Ramos (cell line): Measurements from ENCODE around the gene ADAMTSL2.

Source experiments
- in situ Hi-C: fragments of 300-500 bp; cut with MboI; formaldehyde crosslinking; loops from one replicate; pipeline ENCODE4 v1.14.3; 2022; ENCODE audit warnings: low sequenced_read_pairs; ENCODE audit not compliant: unreplicated experiment

ADAMTSL2 gene

GRCh38 chr9:133534346-133535291 lies at the start of gene ADAMTSL2:
ADAMTSL2 (plus strand) TSS chr9:133534704; CDS start chr9:133536713, 2,009 bp downstream.
- in situ Hi-C loops: loop anchor here (5.0 to 10.0 kb wide), 2 partner anchors 183 to 470 kb away; no protein-coding TSS in a partner anchor

DNA sequence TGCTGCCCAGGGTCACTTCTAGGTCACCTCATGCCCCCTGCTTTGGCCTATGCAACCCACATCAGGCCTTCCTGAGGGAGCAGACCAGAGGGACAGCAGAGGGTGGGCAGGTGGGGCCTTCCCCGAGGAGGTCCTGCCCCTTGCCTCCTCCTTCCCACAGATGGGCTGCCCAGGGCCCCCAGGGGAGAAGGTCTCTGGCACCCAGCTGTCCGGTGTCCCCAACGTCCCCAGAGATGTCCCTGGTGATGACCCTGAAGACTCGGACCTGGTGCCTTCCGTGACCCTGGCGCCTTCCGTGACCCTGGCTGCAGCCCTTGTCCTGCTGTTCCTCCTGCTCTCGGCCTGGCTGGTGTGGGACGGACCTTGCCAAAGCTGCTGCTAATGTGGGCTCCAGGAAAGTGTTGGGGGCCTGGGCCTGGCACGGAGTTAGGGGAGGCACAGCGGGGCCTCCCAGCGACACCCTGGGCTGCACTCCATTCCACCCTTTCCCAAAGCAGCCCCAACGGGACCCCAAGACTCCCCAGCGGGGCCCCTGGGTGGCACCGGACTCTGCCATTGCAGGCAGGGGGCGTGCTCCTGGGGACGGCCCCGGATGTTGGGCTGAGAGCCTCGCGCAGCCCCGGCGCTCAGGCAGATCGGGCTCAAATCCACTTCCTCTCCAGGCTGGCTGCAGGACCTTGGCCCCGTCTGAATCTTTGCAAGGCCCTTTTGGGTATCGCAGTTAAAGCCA lies 48.8 kb upstream of the ADAMTSL2 start:
- in situ Hi-C loops: loop anchor here (10.0 kb wide), 1 partner anchor 301 kb away; no protein-coding TSS in a partner anchor

DNA sequence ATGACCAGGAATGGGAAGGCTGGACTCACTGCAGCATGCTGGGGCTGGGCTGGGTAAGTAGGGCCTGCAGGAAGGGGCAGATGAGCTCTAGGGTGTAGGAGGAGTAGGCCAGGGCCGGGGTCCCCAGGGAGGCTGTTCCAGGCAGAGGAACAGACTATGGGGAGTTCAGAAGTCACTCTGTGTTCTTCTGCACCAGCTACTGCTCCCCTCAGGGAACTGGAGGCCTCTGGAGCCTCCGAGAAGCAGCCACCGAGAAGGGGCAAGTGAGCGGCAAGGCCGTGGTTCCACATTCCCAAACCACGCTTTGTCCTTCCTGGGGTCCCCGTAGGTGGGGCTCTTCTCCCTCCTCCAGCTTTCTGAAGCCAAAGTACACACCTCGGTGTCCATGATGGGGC lies 47.2 kb upstream of the ADAMTSL2 start:
- in situ Hi-C loops: loop anchor here (10.0 kb wide), 1 partner anchor 303 kb away; no protein-coding TSS in a partner anchor

DNA sequence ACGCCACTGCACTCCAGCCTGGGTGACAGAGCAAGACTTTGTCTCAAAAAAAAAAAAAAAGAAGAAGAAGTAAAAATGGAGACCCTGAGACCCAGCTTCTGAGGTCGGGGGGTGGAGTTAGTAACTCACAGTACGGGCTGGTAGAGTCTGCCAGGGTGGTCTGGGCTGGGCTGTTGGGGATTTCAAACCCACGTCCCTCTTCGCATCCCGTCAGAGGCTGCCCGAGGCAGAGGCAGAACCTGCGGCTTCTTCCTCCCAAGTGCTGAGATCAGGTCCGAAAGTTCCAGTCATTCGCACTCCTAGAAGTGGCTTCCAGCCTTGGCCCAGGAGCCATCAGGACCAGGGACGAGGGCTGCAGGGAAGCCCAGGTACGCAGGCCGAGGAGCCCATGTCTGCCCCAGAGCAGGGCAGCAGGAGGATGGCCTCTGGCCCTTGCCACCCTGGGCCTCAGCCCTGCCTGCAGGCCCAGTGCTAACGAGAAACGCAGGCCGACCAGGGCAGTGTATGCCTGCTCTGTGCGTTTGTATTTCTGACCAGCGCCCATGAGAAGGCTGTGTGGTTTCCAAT lies 45.7 kb upstream of the ADAMTSL2 start:
- in situ Hi-C loops: loop anchor here (10.0 kb wide), 1 partner anchor 304 kb away; no protein-coding TSS in a partner anchor

GRCh38 chr9:133489253-133490190 lies 45.0 kb upstream of the ADAMTSL2 start:
- in situ Hi-C loops: loop anchor here (10.0 kb wide), 1 partner anchor 305 kb away; no protein-coding TSS in a partner anchor

GRCh38 chr9:133490201-133490681 lies 44.3 kb upstream of the ADAMTSL2 start:
- in situ Hi-C loops: no loop called here

DNA sequence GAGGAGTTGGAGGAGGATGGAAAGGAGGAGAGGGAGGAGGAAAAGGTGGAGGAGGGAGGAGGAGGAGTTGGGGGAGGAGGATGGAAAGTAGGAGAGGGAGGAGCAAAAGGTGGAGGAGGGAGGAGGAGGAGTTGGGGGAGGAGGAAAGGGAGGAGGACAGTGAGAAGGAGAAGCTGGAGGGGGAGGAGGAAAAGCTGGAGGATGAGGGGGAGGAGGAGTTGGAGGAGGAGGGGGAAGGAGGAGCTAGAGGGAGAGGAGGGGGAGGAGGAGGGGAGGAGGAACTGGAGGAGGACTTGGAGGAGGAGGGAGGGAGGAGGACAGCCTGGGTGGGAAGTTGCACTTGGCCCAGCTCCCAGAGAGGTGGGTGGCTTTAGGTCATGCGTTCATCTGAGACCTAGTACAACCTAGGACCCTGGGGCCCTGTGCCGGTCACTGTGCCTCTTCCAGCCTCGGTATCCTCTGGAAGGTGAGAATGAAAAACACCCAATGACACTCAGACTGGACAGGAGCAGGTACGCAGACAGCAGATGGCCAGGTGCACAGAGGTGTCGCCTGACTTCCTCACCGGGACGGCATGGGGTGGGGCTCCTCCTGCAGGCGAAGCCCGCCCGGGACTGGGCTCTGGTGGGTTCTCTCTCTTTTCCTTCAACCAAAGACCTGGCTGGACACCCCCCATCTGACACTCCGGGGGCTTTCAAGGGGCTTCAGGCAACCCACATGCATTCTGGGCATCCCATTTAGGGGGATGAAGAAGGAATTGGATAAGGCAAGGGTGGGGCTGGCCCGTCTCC lies 43.4 kb upstream of the ADAMTSL2 start:
- in situ Hi-C loops: no loop called here

DNA sequence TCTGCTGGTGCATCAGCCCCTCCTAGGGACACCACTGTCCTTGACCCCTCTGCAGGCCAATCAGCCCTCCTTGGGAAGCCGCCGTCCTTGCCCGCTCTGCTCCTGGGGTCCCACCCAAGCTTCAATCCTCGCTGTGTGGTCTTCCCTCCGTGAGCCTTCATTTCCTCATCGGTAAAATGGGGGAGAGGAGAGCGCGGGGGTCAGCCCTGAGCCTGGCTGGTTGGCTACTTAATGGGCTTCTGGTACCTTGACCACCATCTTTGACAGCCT lies 42.9 kb upstream of the ADAMTSL2 start:
- in situ Hi-C loops: no loop called here

DNA sequence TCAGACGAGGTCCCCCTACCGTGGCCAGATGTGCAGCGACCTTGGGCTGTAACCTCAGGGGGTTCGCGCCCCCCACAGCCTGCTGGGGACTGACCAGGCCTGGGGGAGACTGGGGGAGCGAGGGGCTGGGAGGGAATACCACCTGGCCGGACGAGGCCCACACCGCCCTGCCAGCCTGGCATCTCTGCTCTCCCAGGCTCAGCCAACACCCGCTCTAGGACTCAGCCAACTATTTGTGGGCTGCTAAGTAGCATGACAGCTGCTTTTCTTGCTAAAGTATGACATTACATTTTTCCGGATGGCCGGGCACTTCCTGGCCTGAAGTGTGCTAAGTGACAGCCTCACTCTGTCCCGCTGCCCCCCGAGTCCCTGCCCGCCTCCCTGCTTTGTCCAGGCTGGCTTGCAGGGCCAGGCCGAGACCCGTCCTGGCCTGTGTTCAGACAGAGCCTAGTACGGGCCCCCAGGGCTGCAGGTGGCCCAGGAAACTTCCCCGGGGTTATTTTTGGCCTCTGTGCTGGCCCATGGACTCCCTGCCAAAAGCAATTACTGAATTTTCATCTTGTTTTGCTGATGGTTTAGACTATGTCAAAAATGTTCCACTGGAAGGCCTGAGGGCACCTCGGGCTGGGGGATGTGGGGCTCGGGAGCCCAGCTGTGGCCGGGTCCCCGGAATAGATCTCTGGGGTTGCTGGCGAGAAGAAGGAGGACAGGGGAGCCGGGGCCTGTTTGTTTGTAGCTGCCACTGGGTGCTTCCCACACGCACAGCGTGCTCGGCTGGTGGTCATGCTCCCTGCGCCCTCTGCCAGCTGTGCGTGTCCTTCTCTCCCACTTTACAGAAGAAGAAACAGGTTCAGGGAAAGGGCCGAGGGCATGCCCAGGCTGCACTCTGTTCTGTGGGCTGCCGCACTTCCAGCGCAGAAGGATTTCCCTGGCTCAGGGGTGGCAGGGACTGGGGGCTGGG lies 42.2 kb upstream of the ADAMTSL2 start:
- in situ Hi-C loops: no loop called here

GRCh38 chr9:133493428-133493827 lies 41.1 kb upstream of the ADAMTSL2 start:
- in situ Hi-C loops: no loop called here

GRCh38 chr9:133493845-133494540 lies 40.5 kb upstream of the ADAMTSL2 start:
- in situ Hi-C loops: no loop called here

DNA sequence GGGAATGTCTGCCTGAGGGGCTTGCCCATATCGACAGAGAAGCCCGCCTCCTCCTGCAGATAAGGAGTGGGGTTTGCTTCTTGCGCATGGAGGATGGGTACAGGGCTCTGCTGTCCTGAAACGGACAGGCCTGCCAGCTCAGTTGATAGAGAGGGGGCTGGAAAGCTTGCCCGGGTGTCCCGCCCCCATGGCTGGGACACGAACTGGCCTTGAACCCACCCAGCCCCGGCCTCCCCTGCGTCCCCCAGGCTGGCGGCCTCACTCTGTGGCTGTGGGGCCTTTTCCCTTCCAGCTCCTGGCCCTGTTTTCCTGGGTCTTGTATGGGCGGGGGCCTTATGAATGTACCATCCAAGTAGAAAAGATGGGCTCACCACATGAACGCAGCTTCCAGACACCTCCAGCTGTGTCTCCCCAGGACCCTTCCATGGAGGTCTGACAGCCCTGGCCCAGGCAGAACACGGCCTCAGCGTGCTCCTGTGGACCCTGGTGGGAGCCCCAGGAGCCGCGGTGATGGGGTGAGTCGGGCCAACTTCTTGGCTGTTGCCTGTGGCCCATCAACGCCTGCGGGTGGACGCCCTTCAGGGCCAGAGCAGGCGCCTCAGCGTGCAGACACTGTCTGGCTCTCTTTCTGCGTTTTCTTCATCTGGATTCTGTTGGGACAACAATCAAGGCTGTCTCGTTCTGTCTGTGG lies 39.7 kb upstream of the ADAMTSL2 start:
- in situ Hi-C loops: no loop called here

DNA sequence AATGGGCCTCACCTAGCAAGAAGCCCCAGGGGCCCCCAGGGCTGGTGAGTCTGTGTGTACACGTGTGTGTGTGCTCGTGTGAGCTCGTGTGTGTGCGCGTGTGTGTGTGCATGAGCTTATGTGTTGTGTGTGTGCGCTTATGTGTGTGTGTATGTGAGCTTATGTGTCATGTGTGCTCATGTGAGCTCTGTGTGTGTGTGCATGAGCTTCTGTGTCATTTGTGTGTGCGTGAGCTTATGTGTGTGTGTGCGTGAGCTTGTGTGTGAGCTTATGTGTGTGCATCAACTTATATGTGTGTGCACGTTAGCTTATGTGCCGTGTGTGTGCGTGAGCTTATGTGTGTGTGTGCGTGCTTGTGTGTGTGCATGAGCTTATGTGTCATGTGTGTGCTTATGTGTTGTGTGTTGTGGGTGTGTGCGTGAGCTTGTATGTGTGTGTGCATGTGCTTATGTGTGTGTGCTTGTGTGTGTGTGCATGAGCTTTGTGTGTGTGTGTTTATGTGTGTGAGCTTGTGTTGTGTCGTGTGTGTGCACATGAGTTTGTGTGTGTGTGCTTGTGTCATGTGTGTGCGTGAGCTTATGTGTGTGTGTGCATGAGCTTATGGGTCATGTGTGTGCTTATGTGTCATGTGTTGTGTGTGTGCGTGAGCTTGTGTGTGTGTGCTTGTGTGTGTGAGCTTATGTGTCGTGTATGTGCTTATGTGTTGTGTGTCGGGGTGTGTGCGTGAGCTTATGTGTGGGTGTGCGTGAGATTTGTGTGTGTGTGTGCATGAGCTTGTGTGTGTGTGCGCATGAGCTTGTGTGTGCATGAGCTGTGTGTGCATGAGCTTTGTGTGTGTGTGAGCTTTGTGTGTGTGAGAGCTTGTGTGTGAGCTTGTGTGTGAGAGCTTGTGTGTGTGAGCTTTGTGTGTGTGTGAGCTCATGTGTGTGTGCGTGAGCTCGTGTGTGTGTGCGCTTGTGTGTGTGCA lies 38.9 kb upstream of the ADAMTSL2 start:
- in situ Hi-C loops: no loop called here

GRCh38 chr9:133496861-133497842 lies 37.4 kb upstream of the ADAMTSL2 start:
- in situ Hi-C loops: no loop called here
